Measurements from ENCODE around the gene PAXIP1.
"Not testable (repeated sequence)": the region's sequence is repeated elsewhere in the genome, so short reads cannot be mapped to it uniquely, and the experiment has no call there.

PAXIP1 gene, protein sequence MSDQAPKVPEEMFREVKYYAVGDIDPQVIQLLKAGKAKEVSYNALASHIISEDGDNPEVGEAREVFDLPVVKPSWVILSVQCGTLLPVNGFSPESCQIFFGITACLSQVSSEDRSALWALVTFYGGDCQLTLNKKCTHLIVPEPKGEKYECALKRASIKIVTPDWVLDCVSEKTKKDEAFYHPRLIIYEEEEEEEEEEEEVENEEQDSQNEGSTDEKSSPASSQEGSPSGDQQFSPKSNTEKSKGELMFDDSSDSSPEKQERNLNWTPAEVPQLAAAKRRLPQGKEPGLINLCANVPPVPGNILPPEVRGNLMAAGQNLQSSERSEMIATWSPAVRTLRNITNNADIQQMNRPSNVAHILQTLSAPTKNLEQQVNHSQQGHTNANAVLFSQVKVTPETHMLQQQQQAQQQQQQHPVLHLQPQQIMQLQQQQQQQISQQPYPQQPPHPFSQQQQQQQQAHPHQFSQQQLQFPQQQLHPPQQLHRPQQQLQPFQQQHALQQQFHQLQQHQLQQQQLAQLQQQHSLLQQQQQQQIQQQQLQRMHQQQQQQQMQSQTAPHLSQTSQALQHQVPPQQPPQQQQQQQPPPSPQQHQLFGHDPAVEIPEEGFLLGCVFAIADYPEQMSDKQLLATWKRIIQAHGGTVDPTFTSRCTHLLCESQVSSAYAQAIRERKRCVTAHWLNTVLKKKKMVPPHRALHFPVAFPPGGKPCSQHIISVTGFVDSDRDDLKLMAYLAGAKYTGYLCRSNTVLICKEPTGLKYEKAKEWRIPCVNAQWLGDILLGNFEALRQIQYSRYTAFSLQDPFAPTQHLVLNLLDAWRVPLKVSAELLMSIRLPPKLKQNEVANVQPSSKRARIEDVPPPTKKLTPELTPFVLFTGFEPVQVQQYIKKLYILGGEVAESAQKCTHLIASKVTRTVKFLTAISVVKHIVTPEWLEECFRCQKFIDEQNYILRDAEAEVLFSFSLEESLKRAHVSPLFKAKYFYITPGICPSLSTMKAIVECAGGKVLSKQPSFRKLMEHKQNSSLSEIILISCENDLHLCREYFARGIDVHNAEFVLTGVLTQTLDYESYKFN

DNA sequence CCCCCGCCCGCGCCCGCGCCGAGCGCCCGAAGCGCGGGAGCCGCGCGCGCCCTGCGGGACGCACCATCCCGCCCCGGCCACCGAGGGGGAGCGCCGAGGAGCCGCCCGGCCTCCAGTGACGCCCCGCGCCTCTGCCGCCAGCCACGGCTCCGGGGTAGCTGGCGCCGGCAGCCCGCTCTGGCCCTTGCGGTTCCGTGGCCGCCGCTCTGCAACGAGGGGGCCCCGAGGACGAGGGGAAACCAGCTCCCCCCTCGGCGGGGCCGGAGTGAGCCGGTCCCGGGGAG, at the start of gene PAXIP1:
Gene PAXIP1, minus strand, starts transcription at position 33 of the 284 bp plus-strand sequence. CDS start 195 bp downstream, outside the sequence.
- peaks cover 0 to 6% of the 10 kb centered on the region in 2 donors for H3K4me1 ChIP-seq (ENCODE audit: control insufficient read depth in 1 of 2, insufficient read depth in 2 of 2, low read length in 2 of 2)
- H3K9me3 ChIP-seq (ENCODE audit: control insufficient read depth in 1 of 2, low read length in 2 of 2) = no peaks in the 10 kb centered on the region
- peaks cover 0 to 2% of the 10 kb centered on the region in 2 donors for H3K36me3 ChIP-seq (ENCODE audit: control insufficient read depth in 1 of 2, insufficient read depth in 2 of 2, low read length in 2 of 2)
- peak within 1 kb of the TSS; percentile 56 for H3K27ac ChIP-seq (ENCODE audit: low read length)
- no peaks in the 10 kb centered on the region for H3K27me3 ChIP-seq (ENCODE audit: low read depth, low read length)
- H3K4me3 ChIP-seq (ENCODE audit: low read depth in 1 of 2, low read length in 2 of 2) = peak within 1 kb of the TSS; percentile 95 to 96

DNA sequence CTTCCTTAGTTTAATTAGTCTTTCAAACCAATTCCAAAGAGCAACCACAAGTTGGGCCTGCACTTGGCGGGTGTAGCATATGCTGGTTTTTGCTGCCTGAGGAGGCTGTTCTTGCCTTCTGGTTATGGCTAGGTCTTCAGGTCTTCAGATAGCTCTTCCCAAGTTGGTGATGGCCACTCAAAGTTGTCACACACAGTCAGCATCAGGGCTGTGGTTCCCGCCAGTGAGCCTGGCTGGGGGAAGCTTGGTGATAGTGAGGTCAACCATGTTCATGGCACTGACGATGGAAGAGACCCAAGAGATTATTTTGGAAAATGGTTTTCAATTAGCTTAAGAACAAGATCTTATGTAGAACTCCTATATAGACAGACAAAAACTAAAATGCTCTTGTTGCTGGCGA, 48.4 kb upstream of the PAXIP1 start:
- no peak overlapping the region for H3K4me3 ChIP-seq (ENCODE audit: low read depth in 1 of 2, low read length in 2 of 2)
- H3K27ac ChIP-seq (ENCODE audit: low read length) = no peak overlapping the region
- no peaks in the 10 kb centered on the region for H3K36me3 ChIP-seq (ENCODE audit: control insufficient read depth in 1 of 2, insufficient read depth in 2 of 2, low read length in 2 of 2)
- H3K27me3 ChIP-seq (ENCODE audit: low read depth, low read length) = no peaks in the 10 kb centered on the region
- H3K9me3 ChIP-seq (ENCODE audit: control insufficient read depth in 1 of 2, low read length in 2 of 2) = no peaks in the 10 kb centered on the region
- H3K4me1 ChIP-seq (ENCODE audit: control insufficient read depth in 1 of 2, insufficient read depth in 2 of 2, low read length in 2 of 2) = no peaks in the 10 kb centered on the region

DNA sequence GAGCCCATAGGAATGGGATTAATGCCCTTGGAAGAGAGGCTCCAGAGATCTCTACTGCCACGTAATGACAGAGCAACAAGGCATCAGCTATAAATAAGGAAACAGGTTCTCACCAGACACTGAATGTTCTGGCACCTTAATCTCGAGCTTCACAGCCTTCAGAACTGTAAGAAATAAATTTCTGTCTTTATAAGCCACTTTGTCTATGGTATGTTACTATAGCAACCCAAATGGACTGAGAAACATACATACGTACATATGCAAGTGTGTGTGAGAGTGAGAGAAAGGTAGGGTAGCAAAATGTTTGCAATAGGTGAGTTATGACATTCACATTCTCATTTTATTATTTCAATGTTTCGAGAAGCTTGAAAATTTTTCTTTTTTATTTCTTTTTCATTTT, 45.1 kb upstream of the PAXIP1 start:
- Histone ChIP-seq H3K4me3 (ENCODE audit: low read depth in 1 of 2, low read length in 2 of 2) (no peak overlapping the region), H3K36me3 (ENCODE audit: control insufficient read depth in 1 of 2, insufficient read depth in 2 of 2, low read length in 2 of 2) (no peaks in the 10 kb centered on the region), H3K9me3 (ENCODE audit: control insufficient read depth in 1 of 2, low read length in 2 of 2) (peaks cover 0 to under 1% of the 10 kb centered on the region in 2 donors), H3K27ac (ENCODE audit: low read length) (no peak overlapping the region), H3K4me1 (ENCODE audit: control insufficient read depth in 1 of 2, insufficient read depth in 2 of 2, low read length in 2 of 2) (no peaks in the 10 kb centered on the region), H3K27me3 (ENCODE audit: low read depth, low read length) (no peaks in the 10 kb centered on the region)

DNA sequence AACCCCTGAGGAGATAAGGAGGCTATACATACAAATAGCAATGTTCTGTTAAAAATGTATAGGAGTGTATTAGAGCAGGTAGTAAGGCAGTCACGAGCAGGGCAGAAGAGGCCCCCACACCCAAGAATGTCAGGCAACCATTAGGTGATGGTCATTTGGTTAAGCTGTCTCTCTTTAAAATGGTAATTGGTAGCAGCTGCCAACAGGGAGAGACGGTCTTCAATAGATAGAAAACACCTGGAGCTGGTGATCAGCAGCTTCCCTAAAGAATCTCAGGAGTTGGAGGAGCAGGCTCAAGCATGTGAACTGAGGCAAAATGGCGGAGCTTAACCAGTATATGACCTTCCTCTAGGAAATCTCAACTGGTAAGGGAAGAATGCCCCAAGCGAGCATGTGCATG, 40.8 kb upstream of the PAXIP1 start:
- Histone ChIP-seq H3K9me3 (ENCODE audit: control insufficient read depth in 1 of 2, low read length in 2 of 2) (peaks cover 0 to 5% of the 10 kb centered on the region in 2 donors), H3K27me3 (ENCODE audit: low read depth, low read length) (no peaks in the 10 kb centered on the region), H3K4me1 (ENCODE audit: control insufficient read depth in 1 of 2, insufficient read depth in 2 of 2, low read length in 2 of 2) (no peaks in the 10 kb centered on the region), H3K36me3 (ENCODE audit: control insufficient read depth in 1 of 2, insufficient read depth in 2 of 2, low read length in 2 of 2) (no peaks in the 10 kb centered on the region), H3K27ac (ENCODE audit: low read length) (no peak overlapping the region), H3K4me3 (ENCODE audit: low read depth in 1 of 2, low read length in 2 of 2) (no peak overlapping the region)

DNA sequence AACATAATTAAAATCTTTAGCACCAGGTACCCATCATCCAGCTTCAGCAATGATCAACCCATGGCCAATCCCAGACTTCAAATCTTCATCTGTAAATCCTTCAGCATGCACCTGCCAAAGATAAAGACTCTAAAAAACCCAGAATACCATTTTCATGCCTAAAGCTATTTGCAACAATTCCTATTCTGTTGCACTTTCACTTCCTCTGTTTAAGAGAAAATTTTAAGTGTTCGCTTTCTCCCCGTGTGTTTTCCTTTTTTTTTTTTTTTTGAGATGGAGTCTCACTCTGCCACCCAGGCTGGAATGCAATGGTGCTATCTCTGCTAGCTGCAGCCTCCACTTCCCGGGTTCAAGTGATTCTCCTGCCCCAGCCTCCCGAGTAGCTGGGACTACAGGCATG, 35.4 kb upstream of the PAXIP1 start:
- H3K27ac ChIP-seq (ENCODE audit: low read length) = no peak overlapping the region
- no peaks in the 10 kb centered on the region for H3K4me1 ChIP-seq (ENCODE audit: control insufficient read depth in 1 of 2, insufficient read depth in 2 of 2, low read length in 2 of 2)
- peaks cover 0 to 5% of the 10 kb centered on the region in 2 donors for H3K9me3 ChIP-seq (ENCODE audit: control insufficient read depth in 1 of 2, low read length in 2 of 2)
- H3K4me3 ChIP-seq (ENCODE audit: low read depth in 1 of 2, low read length in 2 of 2) = no peak overlapping the region
- H3K27me3 ChIP-seq (ENCODE audit: low read depth, low read length) = no peaks in the 10 kb centered on the region
- H3K36me3 ChIP-seq (ENCODE audit: control insufficient read depth in 1 of 2, insufficient read depth in 2 of 2, low read length in 2 of 2) = no peaks in the 10 kb centered on the region

DNA sequence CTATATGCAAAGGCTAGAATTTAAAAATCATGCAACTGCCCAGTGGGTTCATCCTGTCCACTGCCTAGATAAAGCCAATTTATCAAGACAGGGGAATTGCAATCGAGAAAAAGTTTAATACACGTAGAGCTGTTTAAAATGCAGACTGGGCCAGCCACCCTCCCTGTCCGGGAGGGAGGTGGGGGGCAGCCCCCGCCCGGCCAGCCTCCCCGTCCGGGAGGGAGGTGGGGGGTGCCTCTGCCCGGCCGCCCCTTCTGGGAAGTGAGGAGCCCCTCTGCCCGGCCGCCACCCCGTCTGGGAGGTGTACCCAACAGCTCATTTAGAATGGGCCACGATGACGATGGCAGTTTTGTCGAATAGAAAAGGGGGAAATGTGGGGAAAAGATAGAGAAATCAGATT, 31.6 kb upstream of the PAXIP1 start:
- not testable (repeated sequence) for H3K27me3 ChIP-seq (ENCODE audit: low read depth, low read length); H3K4me3 ChIP-seq (ENCODE audit: low read depth in 1 of 2, low read length in 2 of 2); H3K27ac ChIP-seq (ENCODE audit: low read length); H3K9me3 ChIP-seq (ENCODE audit: control insufficient read depth in 1 of 2, low read length in 2 of 2); H3K36me3 ChIP-seq (ENCODE audit: control insufficient read depth in 1 of 2, insufficient read depth in 2 of 2, low read length in 2 of 2); H3K4me1 ChIP-seq (ENCODE audit: control insufficient read depth in 1 of 2, insufficient read depth in 2 of 2, low read length in 2 of 2)

DNA sequence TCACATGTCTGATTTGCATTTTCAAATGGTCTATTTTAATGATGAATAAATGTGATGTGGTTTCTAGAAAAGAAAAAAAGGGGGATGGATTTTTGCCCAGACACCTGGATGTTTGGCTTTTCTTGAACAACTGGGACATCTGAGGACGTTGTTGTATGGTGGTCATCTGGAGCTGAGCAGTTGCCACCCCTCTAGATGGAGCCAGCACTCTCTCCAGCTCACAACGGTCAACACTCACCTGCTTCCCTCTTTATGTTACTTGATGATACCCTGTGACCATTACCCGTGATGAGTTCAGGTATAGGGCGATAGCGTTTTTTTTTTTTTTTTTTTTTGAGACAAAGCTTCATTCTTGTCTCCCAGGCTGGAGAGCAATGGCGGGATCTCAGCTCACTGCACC, 30.1 kb upstream of the PAXIP1 start:
- Histone ChIP-seq H3K9me3 (ENCODE audit: control insufficient read depth in 1 of 2, low read length in 2 of 2) (peaks cover 0 to 4% of the 10 kb centered on the region in 2 donors), H3K27me3 (ENCODE audit: low read depth, low read length) (no peaks in the 10 kb centered on the region), H3K4me3 (ENCODE audit: low read depth in 1 of 2, low read length in 2 of 2) (no peak overlapping the region), H3K27ac (ENCODE audit: low read length) (no peak overlapping the region), H3K36me3 (ENCODE audit: control insufficient read depth in 1 of 2, insufficient read depth in 2 of 2, low read length in 2 of 2) (no peaks in the 10 kb centered on the region), H3K4me1 (ENCODE audit: control insufficient read depth in 1 of 2, insufficient read depth in 2 of 2, low read length in 2 of 2) (no peaks in the 10 kb centered on the region)

DNA sequence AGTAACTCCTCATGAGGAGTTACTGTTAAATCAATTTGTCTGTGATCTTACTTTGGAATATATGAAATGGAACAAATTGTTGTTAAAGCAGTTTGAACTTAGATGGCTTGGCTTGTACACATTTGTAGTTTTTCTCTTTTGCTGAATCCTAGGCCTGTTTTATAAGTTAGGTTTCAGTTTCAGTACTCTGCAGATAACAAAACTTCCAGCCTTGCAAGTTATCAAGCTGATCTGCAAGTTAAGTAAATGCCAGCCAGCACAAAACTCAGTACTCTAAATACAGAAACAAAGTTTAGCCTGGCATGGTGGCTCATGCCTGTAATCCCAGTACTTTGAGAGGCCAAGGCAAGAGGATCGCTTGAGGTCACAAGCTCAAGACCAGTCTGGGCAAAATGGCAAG, 25.0 kb upstream of the PAXIP1 start:
- Histone ChIP-seq H3K27ac (ENCODE audit: low read length) (no peak overlapping the region), H3K36me3 (ENCODE audit: control insufficient read depth in 1 of 2, insufficient read depth in 2 of 2, low read length in 2 of 2) (no peaks in the 10 kb centered on the region), H3K9me3 (ENCODE audit: control insufficient read depth in 1 of 2, low read length in 2 of 2) (peaks cover 0 to 4% of the 10 kb centered on the region in 2 donors), H3K27me3 (ENCODE audit: low read depth, low read length) (no peaks in the 10 kb centered on the region), H3K4me3 (ENCODE audit: low read depth in 1 of 2, low read length in 2 of 2) (no peak overlapping the region), H3K4me1 (ENCODE audit: control insufficient read depth in 1 of 2, insufficient read depth in 2 of 2, low read length in 2 of 2) (no peaks in the 10 kb centered on the region)

DNA sequence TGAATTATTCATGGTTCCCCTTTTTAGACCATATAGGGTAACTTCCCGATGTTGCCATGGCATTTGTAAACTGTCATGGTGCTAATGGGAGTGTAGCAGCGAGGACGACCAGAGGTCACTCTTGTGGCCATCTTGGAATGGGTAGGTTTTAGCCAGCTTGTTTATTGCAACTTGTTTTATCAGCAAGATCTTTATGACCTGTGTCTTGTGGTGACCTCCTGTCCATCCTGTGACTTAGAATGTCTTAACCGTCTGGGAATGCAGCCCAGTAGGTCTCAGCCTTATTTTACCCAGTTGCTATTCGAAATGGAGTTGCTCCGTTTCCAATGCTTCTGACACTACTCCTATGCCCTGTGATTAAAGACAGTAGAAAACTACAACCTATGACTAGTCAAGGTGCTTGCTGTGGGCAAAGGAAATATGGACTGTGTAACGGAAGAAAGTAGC, 18.8 kb upstream of the PAXIP1 start:
- no peaks in the 10 kb centered on the region for H3K4me1 ChIP-seq (ENCODE audit: control insufficient read depth in 1 of 2, insufficient read depth in 2 of 2, low read length in 2 of 2)
- H3K27ac ChIP-seq (ENCODE audit: low read length) = no peak overlapping the region
- no peaks in the 10 kb centered on the region for H3K9me3 ChIP-seq (ENCODE audit: control insufficient read depth in 1 of 2, low read length in 2 of 2)
- H3K36me3 ChIP-seq (ENCODE audit: control insufficient read depth in 1 of 2, insufficient read depth in 2 of 2, low read length in 2 of 2) = no peaks in the 10 kb centered on the region
- no peak overlapping the region for H3K4me3 ChIP-seq (ENCODE audit: low read depth in 1 of 2, low read length in 2 of 2)
- H3K27me3 ChIP-seq (ENCODE audit: low read depth, low read length) = no peaks in the 10 kb centered on the region

DNA sequence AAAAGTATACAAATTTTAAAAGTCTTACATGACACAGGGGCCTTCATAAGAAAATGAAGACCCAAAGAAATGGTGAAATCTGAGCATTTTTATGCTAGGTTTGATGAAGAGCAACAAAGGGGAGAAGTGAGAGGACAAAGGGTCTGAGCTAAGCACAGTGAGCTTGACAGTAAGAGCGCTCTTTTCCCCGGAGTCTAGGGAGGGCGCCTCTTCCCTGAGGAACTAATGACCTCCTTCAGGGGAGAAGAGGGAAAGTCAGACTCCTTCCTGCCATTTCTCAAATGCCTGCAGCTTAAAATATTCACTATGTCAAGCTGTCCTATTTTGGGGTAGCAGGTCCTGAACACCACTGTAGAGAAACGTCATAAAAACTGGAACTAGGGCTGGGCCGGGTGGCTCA, 18.1 kb upstream of the PAXIP1 start:
- no peak overlapping the region for H3K27ac ChIP-seq (ENCODE audit: low read length)
- no peaks in the 10 kb centered on the region for H3K36me3 ChIP-seq (ENCODE audit: control insufficient read depth in 1 of 2, insufficient read depth in 2 of 2, low read length in 2 of 2)
- H3K4me1 ChIP-seq (ENCODE audit: control insufficient read depth in 1 of 2, insufficient read depth in 2 of 2, low read length in 2 of 2) = no peaks in the 10 kb centered on the region
- H3K27me3 ChIP-seq (ENCODE audit: low read depth, low read length) = no peaks in the 10 kb centered on the region
- H3K9me3 ChIP-seq (ENCODE audit: control insufficient read depth in 1 of 2, low read length in 2 of 2) = no peaks in the 10 kb centered on the region
- H3K4me3 ChIP-seq (ENCODE audit: low read depth in 1 of 2, low read length in 2 of 2) = no peak overlapping the region

DNA sequence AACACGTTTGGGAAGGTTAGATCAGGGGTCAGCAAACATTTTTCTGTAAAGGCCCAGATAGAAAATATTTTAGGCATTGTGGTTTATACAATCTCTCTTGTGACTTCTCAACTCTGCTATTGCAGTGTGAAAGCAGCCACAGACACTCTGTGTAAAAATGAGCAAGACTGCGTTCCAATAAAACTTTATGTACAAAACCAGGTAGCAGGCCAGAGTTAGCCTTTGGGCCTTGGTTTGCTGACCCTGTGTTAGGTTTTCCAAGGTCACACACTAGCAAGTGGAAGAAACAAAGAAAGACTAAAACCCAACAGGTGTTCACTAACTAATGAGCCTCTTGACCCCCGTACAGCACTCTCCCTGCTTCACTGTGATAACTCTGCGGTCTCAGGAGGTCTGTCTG, 14.9 kb upstream of the PAXIP1 start:
- Histone ChIP-seq H3K27me3 (ENCODE audit: low read depth, low read length) (no peaks in the 10 kb centered on the region), H3K9me3 (ENCODE audit: control insufficient read depth in 1 of 2, low read length in 2 of 2) (no peaks in the 10 kb centered on the region), H3K4me3 (ENCODE audit: low read depth in 1 of 2, low read length in 2 of 2) (no peak overlapping the region), H3K4me1 (ENCODE audit: control insufficient read depth in 1 of 2, insufficient read depth in 2 of 2, low read length in 2 of 2) (no peaks in the 10 kb centered on the region), H3K36me3 (ENCODE audit: control insufficient read depth in 1 of 2, insufficient read depth in 2 of 2, low read length in 2 of 2) (no peaks in the 10 kb centered on the region), H3K27ac (ENCODE audit: low read length) (no peak overlapping the region)

Data from muscle layer of duodenum (tissue), 2 donors.